ENCODE data around the gene GPR6.

The GPR6 gene, protein sequence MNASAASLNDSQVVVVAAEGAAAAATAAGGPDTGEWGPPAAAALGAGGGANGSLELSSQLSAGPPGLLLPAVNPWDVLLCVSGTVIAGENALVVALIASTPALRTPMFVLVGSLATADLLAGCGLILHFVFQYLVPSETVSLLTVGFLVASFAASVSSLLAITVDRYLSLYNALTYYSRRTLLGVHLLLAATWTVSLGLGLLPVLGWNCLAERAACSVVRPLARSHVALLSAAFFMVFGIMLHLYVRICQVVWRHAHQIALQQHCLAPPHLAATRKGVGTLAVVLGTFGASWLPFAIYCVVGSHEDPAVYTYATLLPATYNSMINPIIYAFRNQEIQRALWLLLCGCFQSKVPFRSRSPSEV

DNA sequence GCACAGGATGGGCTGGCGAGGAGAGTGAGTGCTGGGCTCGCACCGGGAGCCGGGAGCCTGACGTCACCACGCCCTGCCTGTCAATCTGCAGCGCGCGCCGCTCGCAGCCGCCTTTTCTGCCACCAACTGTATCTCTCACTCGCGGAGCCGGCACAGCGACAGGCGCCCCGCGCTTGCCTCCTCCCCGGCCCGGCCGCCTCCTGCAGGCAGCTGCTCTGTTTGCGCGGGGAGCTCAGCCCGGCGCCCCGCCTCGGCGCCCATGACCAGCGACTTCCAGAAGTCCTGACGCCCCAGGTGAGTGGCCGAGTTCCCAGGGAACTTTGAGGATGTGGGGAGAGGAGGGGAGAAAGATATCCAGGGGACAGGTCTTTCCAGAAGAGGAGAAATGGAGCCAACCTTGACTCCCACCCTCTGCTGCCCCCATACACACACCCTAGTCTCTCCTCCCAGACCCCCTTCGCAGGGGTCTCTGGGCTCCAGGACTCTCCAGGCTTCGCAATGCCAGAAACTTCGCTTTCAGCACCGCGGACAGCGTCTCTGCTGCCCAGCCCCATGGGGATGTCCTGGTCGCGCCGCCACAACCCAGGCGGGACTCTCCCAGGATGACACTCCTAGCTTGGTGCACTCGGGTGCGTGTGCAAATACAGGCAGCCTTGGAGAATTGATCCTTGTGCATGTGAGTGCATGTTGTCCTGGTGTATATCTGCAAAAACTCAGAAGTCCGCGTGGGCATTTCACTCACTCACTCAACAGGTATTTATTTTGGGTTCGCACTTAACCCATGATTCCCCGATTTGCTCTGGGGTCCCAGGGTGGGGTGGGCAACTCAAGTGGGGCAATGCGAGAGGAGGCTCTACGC, at the start of gene GPR6:
GPR6 (plus strand) TSS at position 138 of the 859 bp plus-strand sequence. CDS start 802 bp downstream, outside the sequence.
- TF ChIP-seq, protein P1, sequence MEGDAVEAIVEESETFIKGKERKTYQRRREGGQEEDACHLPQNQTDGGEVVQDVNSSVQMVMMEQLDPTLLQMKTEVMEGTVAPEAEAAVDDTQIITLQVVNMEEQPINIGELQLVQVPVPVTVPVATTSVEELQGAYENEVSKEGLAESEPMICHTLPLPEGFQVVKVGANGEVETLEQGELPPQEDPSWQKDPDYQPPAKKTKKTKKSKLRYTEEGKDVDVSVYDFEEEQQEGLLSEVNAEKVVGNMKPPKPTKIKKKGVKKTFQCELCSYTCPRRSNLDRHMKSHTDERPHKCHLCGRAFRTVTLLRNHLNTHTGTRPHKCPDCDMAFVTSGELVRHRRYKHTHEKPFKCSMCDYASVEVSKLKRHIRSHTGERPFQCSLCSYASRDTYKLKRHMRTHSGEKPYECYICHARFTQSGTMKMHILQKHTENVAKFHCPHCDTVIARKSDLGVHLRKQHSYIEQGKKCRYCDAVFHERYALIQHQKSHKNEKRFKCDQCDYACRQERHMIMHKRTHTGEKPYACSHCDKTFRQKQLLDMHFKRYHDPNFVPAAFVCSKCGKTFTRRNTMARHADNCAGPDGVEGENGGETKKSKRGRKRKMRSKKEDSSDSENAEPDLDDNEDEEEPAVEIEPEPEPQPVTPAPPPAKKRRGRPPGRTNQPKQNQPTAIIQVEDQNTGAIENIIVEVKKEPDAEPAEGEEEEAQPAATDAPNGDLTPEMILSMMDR (IDR thresholded peaks at IDR 0.05; ENCODE audit: extremely low read depth, missing control alignments), result no peak
- DNase-seq (ENCODE audit: low spot score), result peak; percentile 84

DNA sequence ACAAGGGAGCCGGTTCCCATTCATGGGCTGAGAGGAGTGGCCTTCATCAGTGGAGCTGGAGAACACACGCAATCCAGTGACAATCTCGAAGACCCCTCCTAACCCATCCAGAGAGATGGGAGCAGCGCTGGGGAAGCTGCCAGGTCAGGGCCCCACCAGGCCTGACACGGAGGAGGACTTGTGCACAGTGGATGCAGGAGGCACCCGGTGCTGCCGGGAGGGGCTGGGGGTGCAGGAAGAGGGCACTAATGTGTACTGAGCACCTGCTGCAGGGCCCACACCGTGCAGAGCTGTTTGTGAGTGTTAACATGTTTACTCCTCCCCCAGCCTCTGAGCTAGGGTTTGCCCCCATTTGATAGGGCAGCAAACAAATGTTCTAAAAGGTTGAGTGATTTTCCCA, 43.8 kb upstream of the GPR6 start:
- TF ChIP-seq, protein P1 (IDR thresholded peaks at IDR 0.05; ENCODE audit: extremely low read depth, missing control alignments), result no peak
- DNase-seq (ENCODE audit: low spot score), result no peak

DNA sequence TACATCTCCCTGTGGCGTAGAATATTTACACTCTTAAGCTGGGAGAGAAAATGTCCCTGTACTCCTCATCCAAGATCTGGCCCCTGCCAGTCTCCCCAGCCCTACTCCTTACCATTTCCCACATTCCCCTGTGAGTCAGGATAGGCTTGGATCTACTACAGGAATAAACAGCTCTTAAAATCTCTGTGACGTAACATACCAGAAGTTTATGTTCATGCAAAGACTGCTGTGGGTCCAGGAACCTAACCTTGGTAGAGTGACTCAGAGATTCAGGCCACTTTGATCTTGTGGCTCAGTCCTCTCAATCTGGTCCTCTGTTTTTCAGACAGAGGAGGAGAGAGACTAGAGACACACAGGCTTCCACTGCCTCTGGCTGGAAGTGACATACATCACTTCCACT, 38.5 kb upstream of the GPR6 start:
- DNase-seq (ENCODE audit: low spot score), result no peak
- TF ChIP-seq, protein P1 (IDR thresholded peaks at IDR 0.05; ENCODE audit: extremely low read depth, missing control alignments), result no peak

DNA sequence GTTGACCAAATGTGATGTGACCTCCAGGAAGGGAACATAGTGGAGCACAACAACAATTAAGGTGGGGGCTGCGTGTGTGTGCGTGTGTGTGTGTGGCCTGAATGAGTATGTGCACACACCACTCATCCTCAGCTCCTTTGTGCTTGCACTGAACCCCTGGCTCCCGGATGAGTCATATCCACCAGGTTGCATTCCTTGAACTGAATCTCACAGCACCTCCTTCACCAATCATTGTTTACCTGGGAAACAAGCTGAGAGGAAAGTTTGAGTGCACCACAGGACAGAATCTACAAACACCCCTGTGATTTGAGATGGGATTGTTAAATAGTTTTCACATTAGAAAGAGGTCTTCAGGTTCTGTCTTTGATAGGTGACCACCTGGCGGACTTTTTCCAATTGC, 33.7 kb upstream of the GPR6 start:
- TF ChIP-seq, protein P1 (IDR thresholded peaks at IDR 0.05; ENCODE audit: extremely low read depth, missing control alignments), result no peak
- DNase-seq (ENCODE audit: low spot score), result no peak

DNA sequence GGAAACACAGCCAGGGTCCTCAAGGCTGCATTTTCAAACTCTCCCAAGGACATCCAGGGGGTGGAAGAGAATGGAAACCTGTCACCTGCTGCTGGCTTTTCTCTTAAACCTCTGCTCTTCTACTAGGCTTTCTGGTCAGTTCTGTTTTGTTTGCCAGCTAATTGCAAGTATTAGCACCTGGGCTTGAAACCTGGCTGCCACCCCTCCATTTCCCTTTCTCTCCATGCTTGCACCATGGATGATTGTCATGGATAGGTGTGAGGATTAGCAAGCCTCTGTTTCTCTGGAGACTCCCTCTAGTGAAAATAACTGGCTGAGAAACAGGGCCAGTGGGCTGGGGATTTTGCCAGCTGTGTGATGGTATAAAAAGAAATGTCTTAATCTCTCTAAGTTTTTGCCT, 33.0 kb upstream of the GPR6 start:
- TF ChIP-seq, protein P1 (IDR thresholded peaks at IDR 0.05; ENCODE audit: extremely low read depth, missing control alignments), result no peak
- no peak for DNase-seq (ENCODE audit: low spot score)

DNA sequence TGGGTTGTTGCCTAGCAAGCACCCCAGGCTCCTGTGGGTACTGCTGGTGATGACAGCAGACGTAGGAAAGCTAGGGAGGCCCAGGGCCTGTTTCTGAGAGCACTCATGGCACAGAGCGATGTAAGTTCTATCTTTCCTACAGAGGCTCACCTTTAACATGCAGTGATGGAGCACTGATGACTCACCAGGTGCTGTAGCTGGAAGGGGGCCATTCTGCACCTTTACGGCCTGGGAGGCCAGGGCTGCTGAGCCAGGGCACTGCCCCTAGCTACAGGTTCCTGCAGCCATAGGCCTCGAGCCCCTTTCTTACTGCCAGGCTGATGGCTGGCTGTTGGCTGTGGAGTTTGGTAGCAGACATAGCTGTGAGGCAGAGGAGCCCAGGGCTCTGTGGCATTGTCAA, 31.1 kb upstream of the GPR6 start:
- TF ChIP-seq, protein P1 (IDR thresholded peaks at IDR 0.05; ENCODE audit: extremely low read depth, missing control alignments), result no peak

More for the DNA sequence above, 31.1 kb upstream of the GPR6 start:
- no peak for DNase-seq (ENCODE audit: low spot score)

All from GM20000 (cell line).